Neuron (in vitro differentiated cells): ENCODE results near the gene ROBO1.

Experiments
- H2AFZ ChIP-seq: one replicate; pipeline ENCODE4 v1.6.1; 2013; ENCODE audit warnings: low read depth, mild to moderate bottlenecking, inconsistent platforms, low read length, moderate library complexity
- H3K27me3 ChIP-seq: one replicate; pipeline ENCODE4 v1.6.1; 2013; ENCODE audit warnings: low read length; ENCODE audit not compliant: insufficient read depth
- H3K36me3 ChIP-seq: one replicate; pipeline ENCODE4 v1.6.1; 2013; ENCODE audit warnings: low read length; ENCODE audit not compliant: insufficient read depth
- H3K4me1 ChIP-seq: one replicate; pipeline ENCODE4 v1.6.1; 2013; ENCODE audit warnings: low read length; ENCODE audit not compliant: insufficient read depth
- H3K4me3 ChIP-seq: 2 replicates; pipeline ENCODE4 v1.5.1; 2013; ENCODE audit warnings: mild to moderate bottlenecking, low read length, moderate library complexity
- H3K9me3 ChIP-seq: one replicate; pipeline ENCODE4 v1.6.1; 2013; ENCODE audit warnings: low read length

ROBO1 gene

DNA sequence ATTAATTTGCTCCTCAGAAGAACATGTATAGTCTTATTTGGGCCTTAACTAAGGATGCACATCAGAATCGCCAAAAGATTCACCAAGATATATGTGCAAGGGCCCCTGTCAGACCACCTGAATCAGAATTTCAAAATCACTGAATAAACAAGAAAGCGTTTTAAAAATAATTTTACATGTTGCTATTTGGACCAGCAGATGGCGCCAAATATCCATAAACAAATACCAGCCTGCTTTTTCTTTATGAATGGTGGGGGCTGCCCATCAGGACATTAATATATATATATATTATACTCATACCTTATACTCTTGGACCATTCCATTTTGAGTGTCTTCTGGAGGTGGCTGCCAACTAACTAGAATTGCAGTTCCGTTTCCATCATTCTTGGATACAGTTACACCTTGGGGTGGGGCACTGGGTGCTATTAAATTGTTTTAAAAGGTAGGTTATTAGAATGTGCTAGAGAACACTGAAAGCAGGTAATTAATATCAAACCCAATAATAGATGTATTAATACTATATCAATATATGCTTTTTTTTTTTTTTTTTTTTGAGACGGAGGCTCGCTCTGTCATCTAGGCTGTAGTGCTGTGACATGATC is 1108.3 kb downstream of the ROBO1 start:
- no peak overlapping the region for H3K4me3 ChIP-seq
- H3K9me3 ChIP-seq: no peaks in the 10 kb centered on the region
- H3K36me3 ChIP-seq: peaks cover 21% of the 10 kb centered on the region
- no peaks in the 10 kb centered on the region for H3K27me3 ChIP-seq
- H2AFZ ChIP-seq: no peak overlapping the region
- no peaks in the 10 kb centered on the region for H3K4me1 ChIP-seq

- H3K4me3 ChIP-seq: no peak overlapping the region
- peaks cover 22% of the 10 kb centered on the region for H3K4me1 ChIP-seq
- H2AFZ ChIP-seq: no peak overlapping the region
- H3K36me3 ChIP-seq: no peaks in the 10 kb centered on the region
- H3K9me3 ChIP-seq: no peaks in the 10 kb centered on the region
- H3K27me3 ChIP-seq: no peaks in the 10 kb centered on the region
Measured at GRCh38 chr3:78647726-78648125, 1120.1 kb downstream of the ROBO1 start.

- Histone ChIP-seq H3K36me3 (peaks cover 2% of the 10 kb centered on the region), H3K4me3 (no peak overlapping the region)
Measured at GRCh38 chr3:78645628-78646310, 1122.0 kb downstream of the ROBO1 start.

GRCh38 chr3:78644847-78645246 is 1123.0 kb downstream of the ROBO1 start:
- no peaks in the 10 kb centered on the region for H3K9me3 ChIP-seq
- peaks cover 18% of the 10 kb centered on the region for H3K4me1 ChIP-seq
- H3K27me3 ChIP-seq: no peaks in the 10 kb centered on the region
- H2AFZ ChIP-seq: no peak overlapping the region
- no peak overlapping the region for H3K4me3 ChIP-seq
- H3K36me3 ChIP-seq: peaks cover 2% of the 10 kb centered on the region

More at GRCh38 chr3:78645628-78646310, 1122.0 kb downstream of the ROBO1 start:
- H3K9me3 ChIP-seq: no peaks in the 10 kb centered on the region
- no peaks in the 10 kb centered on the region for H3K27me3 ChIP-seq
- H2AFZ ChIP-seq: no peak overlapping the region
- H3K4me1 ChIP-seq: peaks cover 22% of the 10 kb centered on the region

DNA sequence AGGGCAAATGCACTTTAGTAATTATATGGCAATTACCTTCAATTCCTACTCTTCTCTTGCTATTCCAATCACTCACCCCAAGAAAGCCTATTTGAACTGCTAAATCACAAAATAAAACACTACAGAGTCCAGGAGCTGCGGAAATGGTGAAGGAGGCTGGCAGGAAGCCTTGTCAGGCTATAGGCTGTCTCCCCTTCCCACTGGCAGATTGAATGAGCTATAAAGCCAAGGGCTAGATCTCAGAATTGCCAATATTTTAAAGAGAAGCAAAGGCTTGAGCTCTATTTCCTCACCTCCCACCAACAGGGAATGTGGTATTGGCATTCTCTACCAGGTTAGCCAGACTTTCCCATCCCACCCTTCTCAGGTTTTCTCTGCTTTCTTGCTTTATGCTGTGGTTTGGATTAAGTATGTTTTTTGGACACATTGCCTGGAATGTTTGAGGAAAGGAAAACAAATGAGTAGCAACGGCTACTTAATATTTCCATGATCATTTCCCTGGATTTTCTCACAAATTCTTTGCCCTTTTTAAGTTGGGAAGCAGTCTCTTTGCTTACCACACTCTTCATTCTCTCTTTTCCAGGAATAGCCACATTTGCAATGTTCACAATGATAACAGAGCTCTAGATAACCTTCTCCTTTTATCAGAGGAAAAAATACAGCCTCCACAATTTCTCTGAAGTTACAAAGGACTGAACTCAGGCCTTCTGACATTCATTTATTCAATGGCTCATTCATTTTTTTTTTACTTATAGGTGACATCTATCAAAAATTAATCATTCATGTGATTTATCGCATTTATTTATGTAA is 1125.4 kb downstream of the ROBO1 start:
- Histone ChIP-seq H3K4me3 (no peak overlapping the region), H3K27me3 (no peaks in the 10 kb centered on the region), H3K9me3 (no peaks in the 10 kb centered on the region), H2AFZ (no peak overlapping the region), H3K36me3 (peaks cover 11% of the 10 kb centered on the region), H3K4me1 (no peaks in the 10 kb centered on the region)

DNA sequence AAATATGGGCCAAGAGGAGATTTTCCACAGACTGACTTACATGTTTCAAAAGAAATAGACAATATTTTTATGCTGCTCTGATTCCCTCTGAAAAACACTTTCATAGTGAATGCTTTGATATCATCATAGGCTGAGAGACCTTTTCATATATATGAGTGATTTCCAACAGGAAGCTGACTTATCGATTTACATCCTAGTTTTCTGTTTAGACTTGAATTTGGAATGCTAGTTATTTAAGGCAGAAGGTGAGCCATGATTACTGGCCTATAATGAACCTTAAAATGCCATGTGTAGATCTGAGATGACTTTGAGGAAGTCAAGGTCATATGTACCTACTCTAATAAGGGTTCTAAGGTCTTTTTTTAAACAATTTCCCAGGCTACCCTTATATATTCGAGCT is 1126.1 kb downstream of the ROBO1 start:
- no peaks in the 10 kb centered on the region for H3K27me3 ChIP-seq
- no peak overlapping the region for H3K4me3 ChIP-seq
- H3K36me3 ChIP-seq: peaks cover 11% of the 10 kb centered on the region
- H3K9me3 ChIP-seq: no peaks in the 10 kb centered on the region
- H3K4me1 ChIP-seq: no peaks in the 10 kb centered on the region
- H2AFZ ChIP-seq: no peak overlapping the region

DNA sequence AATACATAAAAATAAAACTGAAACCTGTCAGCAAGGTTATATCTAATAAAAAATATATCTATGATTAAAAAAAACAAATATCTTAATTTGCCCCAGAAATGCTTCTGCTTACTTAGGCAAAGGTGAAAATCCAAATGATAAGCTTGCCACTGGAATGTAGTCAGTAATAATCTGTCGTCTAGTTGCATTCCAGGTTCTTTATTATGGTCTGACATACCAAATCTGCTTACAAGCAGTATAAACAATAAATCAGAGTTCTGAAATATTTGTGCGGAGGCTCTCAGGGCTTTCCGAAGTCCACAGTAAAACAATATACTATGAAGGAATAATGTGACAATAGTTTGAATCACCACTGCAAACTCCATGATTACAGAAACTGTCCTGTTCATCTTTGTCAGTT is 1133.5 kb downstream of the ROBO1 start:
- no peak overlapping the region for H2AFZ ChIP-seq
- H3K27me3 ChIP-seq: no peaks in the 10 kb centered on the region
- no peaks in the 10 kb centered on the region for H3K4me1 ChIP-seq
- H3K36me3 ChIP-seq: peaks cover 44% of the 10 kb centered on the region
- H3K4me3 ChIP-seq: no peak overlapping the region
- H3K9me3 ChIP-seq: no peaks in the 10 kb centered on the region

GRCh38 chr3:78633626-78634025 is 1134.2 kb downstream of the ROBO1 start:
- Histone ChIP-seq H3K27me3 (no peaks in the 10 kb centered on the region), H2AFZ (no peak overlapping the region), H3K36me3 (peaks cover 48% of the 10 kb centered on the region), H3K4me1 (no peaks in the 10 kb centered on the region), H3K4me3 (no peak overlapping the region), H3K9me3 (no peaks in the 10 kb centered on the region)

DNA sequence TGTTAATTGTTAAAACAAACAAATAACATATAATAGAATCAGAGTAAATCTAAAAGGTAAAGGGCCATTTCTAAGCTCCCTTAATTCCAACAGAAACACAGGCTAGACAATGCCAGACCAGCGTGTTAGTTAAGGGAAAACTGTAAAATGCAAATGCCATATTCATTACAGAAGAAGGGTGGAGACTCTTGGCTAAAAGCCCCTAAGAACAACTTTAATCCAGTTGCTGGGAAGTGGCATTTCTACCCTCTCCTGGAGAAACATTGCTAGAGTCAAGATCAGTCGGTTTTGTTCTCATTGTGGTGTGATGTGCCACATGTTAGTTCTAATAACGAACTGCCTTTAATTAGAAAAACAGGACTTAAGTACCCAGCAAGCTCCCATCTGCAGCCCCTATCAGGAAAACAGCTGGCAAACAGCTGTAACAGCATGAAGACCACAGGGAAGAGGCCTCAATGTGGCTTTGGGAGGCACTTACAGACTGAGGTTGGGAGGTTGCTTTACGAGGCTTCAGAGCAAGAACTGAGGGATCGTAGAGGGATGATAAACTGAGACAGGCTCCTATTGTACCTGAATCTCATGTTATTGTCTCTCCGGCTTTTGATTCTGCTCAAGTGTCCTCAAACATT is 1134.8 kb downstream of the ROBO1 start:
- Histone ChIP-seq H3K36me3 (peaks cover 50% of the 10 kb centered on the region), H3K27me3 (no peaks in the 10 kb centered on the region), H3K4me1 (no peaks in the 10 kb centered on the region), H2AFZ (no peak overlapping the region), H3K9me3 (no peaks in the 10 kb centered on the region), H3K4me3 (no peak overlapping the region)

GRCh38 chr3:78629544-78629943 is 1138.3 kb downstream of the ROBO1 start:
- no peak overlapping the region for H3K4me3 ChIP-seq
- no peak overlapping the region for H2AFZ ChIP-seq
- peaks cover 56% of the 10 kb centered on the region for H3K36me3 ChIP-seq
- H3K4me1 ChIP-seq: no peaks in the 10 kb centered on the region
- no peaks in the 10 kb centered on the region for H3K9me3 ChIP-seq
- no peaks in the 10 kb centered on the region for H3K27me3 ChIP-seq

DNA sequence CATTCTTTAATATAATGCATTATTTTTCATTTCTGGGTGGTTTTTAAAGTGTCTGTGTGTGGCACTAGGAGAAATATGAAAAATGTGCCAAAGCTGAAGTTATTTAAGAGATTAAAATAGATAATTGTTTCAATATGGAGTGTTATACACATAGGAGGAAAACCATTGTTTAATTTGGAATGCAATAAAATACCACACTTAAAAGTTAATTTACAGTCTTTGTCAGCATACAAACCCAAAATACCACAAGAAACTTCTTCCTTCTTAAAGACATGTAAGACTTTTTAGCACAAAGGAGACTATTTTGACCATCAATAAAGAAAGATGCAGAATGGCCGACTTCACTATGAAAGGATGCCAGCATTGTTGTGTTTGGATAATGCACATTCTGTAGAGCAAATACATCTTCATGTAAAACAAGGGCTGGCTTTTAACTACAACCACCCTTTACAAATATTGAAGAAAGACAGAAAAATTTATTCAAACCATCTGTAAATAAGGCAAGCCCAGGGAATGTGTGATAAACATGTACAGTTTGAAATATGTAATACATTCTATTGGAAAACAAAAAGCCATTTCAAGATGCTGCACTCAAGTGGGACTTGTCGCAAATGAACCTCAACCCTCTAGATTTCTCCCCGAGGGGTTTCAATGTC is 1146.6 kb downstream of the ROBO1 start:
- H3K27me3 ChIP-seq: no peaks in the 10 kb centered on the region
- H2AFZ ChIP-seq: no peak overlapping the region
- H3K9me3 ChIP-seq: no peaks in the 10 kb centered on the region
- H3K4me1 ChIP-seq: no peaks in the 10 kb centered on the region
- no peak overlapping the region for H3K4me3 ChIP-seq
- H3K36me3 ChIP-seq: peaks cover 18% of the 10 kb centered on the region

GRCh38 chr3:78614486-78614885 is 1153.3 kb downstream of the ROBO1 start:
- H3K4me3 ChIP-seq: no peak overlapping the region
- H3K4me1 ChIP-seq: no peaks in the 10 kb centered on the region
- no peak overlapping the region for H2AFZ ChIP-seq
- no peaks in the 10 kb centered on the region for H3K9me3 ChIP-seq
- H3K36me3 ChIP-seq: peaks cover 16% of the 10 kb centered on the region
- H3K27me3 ChIP-seq: no peaks in the 10 kb centered on the region
